ENCODE data around the gene FOXA2.
A peak's percentile ranks its signal among the peaks of the same experiment; 100 is the strongest.

- TF ChIP-seq, protein P1, sequence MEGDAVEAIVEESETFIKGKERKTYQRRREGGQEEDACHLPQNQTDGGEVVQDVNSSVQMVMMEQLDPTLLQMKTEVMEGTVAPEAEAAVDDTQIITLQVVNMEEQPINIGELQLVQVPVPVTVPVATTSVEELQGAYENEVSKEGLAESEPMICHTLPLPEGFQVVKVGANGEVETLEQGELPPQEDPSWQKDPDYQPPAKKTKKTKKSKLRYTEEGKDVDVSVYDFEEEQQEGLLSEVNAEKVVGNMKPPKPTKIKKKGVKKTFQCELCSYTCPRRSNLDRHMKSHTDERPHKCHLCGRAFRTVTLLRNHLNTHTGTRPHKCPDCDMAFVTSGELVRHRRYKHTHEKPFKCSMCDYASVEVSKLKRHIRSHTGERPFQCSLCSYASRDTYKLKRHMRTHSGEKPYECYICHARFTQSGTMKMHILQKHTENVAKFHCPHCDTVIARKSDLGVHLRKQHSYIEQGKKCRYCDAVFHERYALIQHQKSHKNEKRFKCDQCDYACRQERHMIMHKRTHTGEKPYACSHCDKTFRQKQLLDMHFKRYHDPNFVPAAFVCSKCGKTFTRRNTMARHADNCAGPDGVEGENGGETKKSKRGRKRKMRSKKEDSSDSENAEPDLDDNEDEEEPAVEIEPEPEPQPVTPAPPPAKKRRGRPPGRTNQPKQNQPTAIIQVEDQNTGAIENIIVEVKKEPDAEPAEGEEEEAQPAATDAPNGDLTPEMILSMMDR (IDR thresholded peaks at IDR 0.05), result no peak
- TF ChIP-seq POLR2AphosphoS5 (IDR thresholded peaks at IDR 0.05; ENCODE audit: low read depth, low read length) (no peak; the same call in 1 of the 2 replicates), SIN3A (IDR thresholded peaks at IDR 0.05; ENCODE audit: borderline replicate concordance, insufficient read depth, low read depth, low read length) (0 out of 2 replicates have a peak, but pooled peaks have one; percentile 41), TCF7L2 (IDR thresholded peaks at IDR 0.05; ENCODE audit: low read depth, low read length) (no peak)
- TF ChIP-seq, protein P2, sequence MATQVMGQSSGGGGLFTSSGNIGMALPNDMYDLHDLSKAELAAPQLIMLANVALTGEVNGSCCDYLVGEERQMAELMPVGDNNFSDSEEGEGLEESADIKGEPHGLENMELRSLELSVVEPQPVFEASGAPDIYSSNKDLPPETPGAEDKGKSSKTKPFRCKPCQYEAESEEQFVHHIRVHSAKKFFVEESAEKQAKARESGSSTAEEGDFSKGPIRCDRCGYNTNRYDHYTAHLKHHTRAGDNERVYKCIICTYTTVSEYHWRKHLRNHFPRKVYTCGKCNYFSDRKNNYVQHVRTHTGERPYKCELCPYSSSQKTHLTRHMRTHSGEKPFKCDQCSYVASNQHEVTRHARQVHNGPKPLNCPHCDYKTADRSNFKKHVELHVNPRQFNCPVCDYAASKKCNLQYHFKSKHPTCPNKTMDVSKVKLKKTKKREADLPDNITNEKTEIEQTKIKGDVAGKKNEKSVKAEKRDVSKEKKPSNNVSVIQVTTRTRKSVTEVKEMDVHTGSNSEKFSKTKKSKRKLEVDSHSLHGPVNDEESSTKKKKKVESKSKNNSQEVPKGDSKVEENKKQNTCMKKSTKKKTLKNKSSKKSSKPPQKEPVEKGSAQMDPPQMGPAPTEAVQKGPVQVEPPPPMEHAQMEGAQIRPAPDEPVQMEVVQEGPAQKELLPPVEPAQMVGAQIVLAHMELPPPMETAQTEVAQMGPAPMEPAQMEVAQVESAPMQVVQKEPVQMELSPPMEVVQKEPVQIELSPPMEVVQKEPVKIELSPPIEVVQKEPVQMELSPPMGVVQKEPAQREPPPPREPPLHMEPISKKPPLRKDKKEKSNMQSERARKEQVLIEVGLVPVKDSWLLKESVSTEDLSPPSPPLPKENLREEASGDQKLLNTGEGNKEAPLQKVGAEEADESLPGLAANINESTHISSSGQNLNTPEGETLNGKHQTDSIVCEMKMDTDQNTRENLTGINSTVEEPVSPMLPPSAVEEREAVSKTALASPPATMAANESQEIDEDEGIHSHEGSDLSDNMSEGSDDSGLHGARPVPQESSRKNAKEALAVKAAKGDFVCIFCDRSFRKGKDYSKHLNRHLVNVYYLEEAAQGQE (IDR thresholded peaks at IDR 0.05; ENCODE audit: insufficient read depth in 1 of 2, low read depth in 2 of 2, low read length in 1 of 2), result no peak
Measured at GRCh38 chr20:22583773-22584521, 425 bp downstream of the FOXA2 start.

All from Panc1 (cell line).